DMS53 (cell line): ENCODE data around the gene CRNN.

Source experiments
- DNase-seq: peaks from one replicate; lab custom pipeline; 2025; lab: John Stamatoyannopoulos, UW

CRNN gene

GRCh38 chr1:152413909-152414308 is at the start of gene CRNN:
Gene CRNN (minus strand): TSS chr1:152414263. CDS start chr1:152412233, 2,030 bp downstream.
- DNase-seq = no peak

DNA sequence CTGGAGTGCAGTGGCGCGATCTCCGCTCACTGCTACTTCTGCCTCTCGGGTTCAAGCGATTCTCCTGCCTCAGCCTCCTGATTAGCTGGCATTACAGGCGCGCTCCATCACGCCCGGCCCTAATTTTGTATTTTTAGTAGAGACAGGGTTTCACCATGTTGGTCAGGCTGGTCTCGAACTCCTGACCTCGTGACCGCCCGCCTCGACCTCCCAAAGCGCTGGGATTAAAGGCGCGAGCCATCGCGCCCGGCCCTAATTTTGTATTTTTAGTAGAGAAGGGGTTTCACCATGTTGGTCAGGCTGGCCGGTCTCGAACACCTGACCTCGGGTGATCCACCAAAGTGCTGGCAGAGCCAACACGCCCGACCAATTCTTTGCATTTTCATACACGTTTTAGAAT is 48.6 kb upstream of the CRNN start:
- no peak for DNase-seq

DNA sequence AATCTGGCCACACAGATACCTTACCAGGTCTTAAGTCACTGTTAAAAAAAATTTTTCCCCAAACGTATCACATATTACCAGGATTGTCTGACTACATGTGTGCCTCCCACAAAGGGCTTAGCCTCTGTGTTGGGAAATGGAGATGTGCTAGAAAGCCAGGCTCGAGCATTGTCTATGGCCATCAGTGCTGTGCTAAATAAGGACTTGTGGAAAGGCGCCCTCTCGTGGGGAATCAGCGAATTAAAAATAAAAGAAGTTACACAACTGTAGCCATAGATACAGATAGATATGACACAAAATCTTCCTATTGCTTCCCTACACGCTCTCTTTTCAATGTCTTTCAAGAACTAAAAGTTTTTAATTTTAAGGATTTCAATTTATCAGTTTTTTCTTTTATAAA is 47.5 kb upstream of the CRNN start:
- peak; percentile 83 for DNase-seq

DNA sequence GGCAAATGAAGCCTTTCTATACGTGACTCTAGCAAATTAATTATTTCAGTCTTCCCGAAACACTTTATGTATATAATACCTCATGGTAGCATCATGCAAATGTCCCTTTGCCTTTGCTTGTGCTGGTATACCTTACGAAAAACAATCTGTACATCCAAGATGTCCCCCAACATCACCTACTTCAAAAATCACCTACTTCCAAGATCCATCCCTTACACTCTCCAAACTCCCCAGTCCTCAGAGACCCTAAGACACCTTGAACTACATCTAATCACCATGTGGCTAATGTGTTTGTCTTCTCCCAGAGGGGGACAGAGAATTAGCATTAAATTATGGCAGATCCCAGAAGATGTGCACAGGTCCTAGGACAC is 46.5 kb upstream of the CRNN start:
- DNase-seq = no peak

DNA sequence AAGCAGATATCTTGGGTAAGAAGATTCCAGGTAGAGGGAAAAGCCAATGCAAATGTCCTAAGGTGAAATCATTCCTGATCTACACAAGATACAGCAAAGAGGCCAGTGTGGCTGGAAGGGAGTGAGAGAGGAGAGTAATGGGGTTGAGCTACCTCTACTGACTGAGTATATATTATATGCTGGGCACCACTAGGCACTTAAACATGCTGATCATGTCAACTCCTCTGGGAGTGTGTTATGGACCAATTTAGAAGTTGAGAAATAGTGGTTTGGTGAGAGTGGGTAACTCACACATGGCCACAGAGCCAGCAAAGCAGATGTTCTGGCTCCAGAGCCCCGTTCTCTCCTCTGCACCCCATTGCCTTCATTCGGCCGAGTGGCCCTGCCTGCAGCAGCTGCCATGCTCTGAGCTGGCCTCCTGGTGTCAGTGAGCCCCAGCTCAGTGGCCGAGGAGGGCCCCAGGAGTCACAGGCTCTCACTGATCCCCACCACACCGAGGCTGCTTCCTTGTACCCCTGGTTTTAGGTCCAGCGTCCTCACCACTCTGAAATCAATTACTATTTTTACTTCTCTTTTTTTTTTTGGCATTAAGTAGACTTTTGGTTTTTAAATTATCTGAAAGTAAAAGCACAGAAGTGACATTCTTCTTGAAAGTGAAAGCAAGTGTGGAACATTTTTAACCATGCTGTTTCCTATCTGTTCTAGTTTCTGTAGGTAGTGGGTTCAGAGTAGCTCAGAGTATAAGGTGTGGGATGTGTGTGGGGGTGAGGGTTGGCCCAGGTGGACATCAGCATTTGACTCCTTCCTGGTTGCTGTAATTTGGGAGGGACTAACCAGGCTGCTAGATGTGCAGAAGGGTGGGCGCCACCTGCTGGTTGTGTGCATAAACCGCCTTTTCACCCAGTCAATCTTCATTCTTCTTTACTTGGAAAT is 45.8 kb upstream of the CRNN start:
- DNase-seq = peak; percentile 81

DNA sequence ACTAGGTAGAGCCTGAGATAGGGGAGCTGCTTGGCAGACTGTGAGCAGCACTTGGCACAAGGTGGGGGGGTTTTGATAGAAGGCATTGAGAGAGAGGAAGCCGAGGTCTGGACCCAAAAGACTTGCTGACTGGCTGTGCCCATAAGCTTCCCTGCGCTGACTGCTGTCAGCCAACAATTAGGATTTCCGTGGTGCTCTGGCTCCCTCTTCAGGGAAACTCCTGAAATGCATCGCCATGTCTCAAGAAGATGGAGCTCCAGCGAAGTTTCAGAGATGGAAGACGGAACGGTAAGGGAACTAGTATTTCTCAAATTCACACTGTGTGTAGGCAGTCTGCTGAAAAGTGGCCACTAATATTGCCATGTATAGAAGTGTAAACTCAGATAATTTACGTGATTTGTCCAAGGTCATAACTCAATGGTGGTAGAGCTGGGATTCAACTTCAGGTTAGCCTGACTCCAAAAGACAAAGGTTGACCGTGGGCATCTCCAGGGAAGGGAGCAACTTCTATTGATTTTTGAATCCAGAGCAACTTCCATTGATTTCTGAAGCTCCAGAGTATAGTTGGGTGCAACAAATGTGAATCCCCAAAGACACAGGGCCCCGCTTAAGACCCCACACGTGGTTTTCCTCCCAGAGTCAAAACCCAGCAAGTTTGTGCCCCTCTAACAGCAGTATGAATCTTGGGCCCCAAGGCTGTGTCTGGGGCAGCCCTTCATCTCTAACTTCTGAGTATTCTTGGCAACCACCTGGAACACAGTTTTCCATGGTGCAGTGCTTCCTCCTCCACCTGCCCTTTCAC is 44.5 kb upstream of the CRNN start:
- peak; percentile 81 for DNase-seq

- no peak for DNase-seq
These were observed 43.5 kb upstream of the CRNN start for GRCh38 chr1:152457561-152457960.

GRCh38 chr1:152457071-152457470 is 43.0 kb upstream of the CRNN start:
- DNase-seq = no peak

- peak; percentile 30 for DNase-seq
These were observed 37.2 kb upstream of the CRNN start for GRCh38 chr1:152451254-152451653.

GRCh38 chr1:152449661-152450060 is 35.6 kb upstream of the CRNN start:
- no peak for DNase-seq

DNA sequence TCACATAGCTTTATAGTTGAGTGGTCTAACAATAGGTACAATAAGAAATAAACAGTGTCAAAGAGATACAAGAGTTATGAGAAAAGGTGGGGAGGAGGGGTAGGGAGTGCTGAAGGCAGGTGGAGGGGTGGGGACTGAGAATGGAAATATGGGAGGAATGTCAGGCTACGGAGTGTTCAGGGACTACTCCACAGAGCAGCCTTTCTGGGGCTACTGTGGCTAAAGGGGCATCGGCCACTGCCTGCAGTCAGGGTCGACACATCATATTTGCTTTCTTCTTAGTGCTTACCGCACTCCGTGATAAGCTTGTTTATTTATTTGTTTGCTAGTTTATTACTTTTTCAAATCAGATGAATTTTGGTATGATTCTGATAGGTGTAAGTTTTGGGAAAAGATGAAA is 34.4 kb upstream of the CRNN start:
- no peak for DNase-seq

DNA sequence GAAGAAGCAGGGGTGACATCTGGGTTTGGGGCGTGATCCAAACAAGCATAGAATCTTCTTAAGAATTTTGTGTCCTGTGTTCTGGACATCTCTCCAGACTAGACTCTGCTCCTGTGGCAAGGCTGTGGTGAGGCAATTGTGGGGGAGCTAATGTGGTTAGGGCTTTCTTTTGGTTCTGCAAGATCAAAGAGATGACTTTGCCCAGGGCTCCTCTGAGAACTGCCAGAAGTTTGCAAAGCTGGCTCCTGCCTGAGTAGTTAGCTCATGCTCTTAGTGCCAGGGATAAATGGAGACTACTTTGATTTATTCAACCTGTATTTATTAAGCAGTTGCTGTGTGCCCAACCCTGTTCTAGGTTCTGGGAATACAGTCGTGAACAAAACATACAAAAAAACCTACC is 34.0 kb upstream of the CRNN start:
- no peak for DNase-seq

DNA sequence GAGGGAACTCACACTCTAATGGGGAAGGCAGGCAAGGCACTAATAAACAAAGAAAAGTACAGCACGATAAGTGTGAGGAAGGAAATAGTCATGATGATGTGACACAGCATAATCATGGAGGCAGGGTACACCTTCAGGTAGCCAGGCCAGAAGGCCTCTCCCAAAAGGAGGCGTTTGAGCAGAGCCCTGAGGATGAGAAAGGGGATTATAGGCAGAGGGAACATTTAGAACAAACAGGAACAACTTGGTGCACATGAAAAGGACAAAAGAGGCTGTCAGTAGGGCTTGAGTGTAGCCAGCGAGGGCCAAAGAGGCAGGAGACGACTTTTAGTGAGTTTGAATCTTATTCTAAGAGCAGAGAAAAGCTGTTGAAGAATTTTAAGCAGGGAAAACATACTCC is 33.4 kb upstream of the CRNN start:
- DNase-seq = no peak

GRCh38 chr1:152444045-152444444 is 30.0 kb upstream of the CRNN start:
- no peak for DNase-seq

- no peak for DNase-seq
These were observed 28.7 kb upstream of the CRNN start for GRCh38 chr1:152442765-152443164.

GRCh38 chr1:152442301-152442700 is 28.2 kb upstream of the CRNN start:
- no peak for DNase-seq

DNA sequence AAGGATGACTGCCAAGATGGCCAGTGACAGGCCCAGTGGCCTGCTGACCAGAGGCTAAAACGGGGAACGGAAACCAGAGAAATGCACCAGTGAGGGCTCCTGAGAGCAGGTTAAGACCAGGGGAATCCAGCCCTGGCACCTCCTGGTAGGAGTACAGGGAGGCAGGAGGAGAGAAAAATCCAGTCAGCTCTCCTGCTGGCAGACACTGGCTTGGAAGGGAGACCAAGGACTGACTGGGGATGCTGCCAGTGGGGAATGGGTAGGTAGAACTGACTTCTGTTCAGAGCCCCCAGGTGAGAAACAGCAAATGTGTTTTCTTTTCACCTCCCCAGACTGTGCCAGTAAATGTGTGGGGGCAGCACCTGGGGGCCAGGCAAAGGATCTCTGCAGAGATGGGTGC is 27.7 kb upstream of the CRNN start:
- no peak for DNase-seq

- DNase-seq = peak; percentile 86
These were observed 26.8 kb upstream of the CRNN start for GRCh38 chr1:152440635-152441471.

GRCh38 chr1:152436593-152437496 is 22.8 kb upstream of the CRNN start:
- DNase-seq = no peak

GRCh38 chr1:152427458-152427857 is 13.4 kb upstream of the CRNN start:
- no peak for DNase-seq

DNA sequence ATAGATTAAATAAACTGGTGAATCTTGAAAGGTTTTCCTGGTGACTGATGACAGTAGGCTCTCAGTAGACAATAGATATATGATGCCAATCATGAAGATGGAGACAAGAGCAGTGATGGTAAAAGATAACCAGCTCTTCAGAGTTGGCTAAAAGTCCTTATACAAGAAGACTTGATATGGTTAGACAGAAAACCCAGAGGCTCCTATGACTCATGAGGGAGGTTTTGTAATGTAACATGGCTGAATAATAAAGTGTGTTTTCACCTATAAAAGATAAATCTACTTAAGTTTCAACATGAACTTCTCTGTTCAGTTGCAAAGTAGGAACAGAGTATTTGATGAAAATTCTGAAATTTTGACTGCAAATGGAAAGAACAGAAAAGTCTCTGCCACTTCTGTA is 12.7 kb upstream of the CRNN start:
- DNase-seq = no peak
